ENCODE results near the gene BRWD1.

- TF ChIP-seq EP300 (IDR thresholded peaks at IDR 0.05) (no peak), CTCF (IDR thresholded peaks at IDR 0.05) (no peak), POLR2A (IDR thresholded peaks at IDR 0.05) (no peak)
These were observed 116.6 kb downstream of the BRWD1 start for GRCh38 chr21:39196838-39197237.
